Lower lobe of right lung (tissue), 2 donors: ENCODE measurements around the gene MEIKIN. TPM values are rescaled to one million over a fixed set of nuclear protein-coding genes. Genes with fewer than 3 reads are reported as not detected.

Experiments
- ATAC-seq, 2 donors: fragments of 200-7000 bp; cut with Tn5 transposase; one replicate each; pipeline ENCODE4 v1.9.1; 2020 to 2022; ENCODE audit warnings: mild to moderate bottlenecking in 2 of 2, moderate library complexity in 2 of 2
- DNase-seq: peaks from one replicate; pipeline ENCODE4 v3.0.0-alpha.2; 2020
- H3K27ac ChIP-seq: fragments of 200-600 bp; one replicate; pipeline ENCODE4 v1.8.0; 2022
- H3K27me3 ChIP-seq: fragments of 200-600 bp; one replicate; pipeline ENCODE4 v1.8.0; 2022; ENCODE audit warnings: low read depth
- H3K36me3 ChIP-seq: fragments of 200-600 bp; one replicate; pipeline ENCODE4 v1.8.0; 2022; ENCODE audit warnings: mild to moderate bottlenecking
- H3K4me1 ChIP-seq: fragments of 200-600 bp; one replicate; pipeline ENCODE4 v1.8.0; 2022
- H3K4me3 ChIP-seq: fragments of 200-600 bp; one replicate; pipeline ENCODE4 v1.8.0; 2022; ENCODE audit warnings: mild to moderate bottlenecking
- H3K9me3 ChIP-seq: fragments of 200-600 bp; one replicate; pipeline ENCODE4 v1.8.0; 2022
- intact Hi-C: fragments of 100-400 bp; cut with DNase I; formaldehyde crosslinking; loops from one replicate; pipeline ENCODE4 v1.11.0; 2022
- total RNA-seq: library from RNA; stranded (reverse); fragmentation: NEBNext Ultra II Directional; extraction: Animal tissue kit (Norgen Biotek cat#: 25700); gene quantifications from one replicate; pipeline ENCODE4 v1.2.1, GENCODE V29; 2021
- TF ChIP-seq, protein P1 (sequence below): fragments of 200-600 bp; IDR thresholded peaks from one replicate; pipeline ENCODE4 v1.8.0; 2022; ENCODE audit warnings: antibody characterized with exemption, mild to moderate bottlenecking
- donor health status: DM: no; HTN: yes; CAD: no; lungs with severe emphysema.

The MEIKIN gene
- total RNA-seq, 1 donor from 2014 or later: not detected

DNA sequence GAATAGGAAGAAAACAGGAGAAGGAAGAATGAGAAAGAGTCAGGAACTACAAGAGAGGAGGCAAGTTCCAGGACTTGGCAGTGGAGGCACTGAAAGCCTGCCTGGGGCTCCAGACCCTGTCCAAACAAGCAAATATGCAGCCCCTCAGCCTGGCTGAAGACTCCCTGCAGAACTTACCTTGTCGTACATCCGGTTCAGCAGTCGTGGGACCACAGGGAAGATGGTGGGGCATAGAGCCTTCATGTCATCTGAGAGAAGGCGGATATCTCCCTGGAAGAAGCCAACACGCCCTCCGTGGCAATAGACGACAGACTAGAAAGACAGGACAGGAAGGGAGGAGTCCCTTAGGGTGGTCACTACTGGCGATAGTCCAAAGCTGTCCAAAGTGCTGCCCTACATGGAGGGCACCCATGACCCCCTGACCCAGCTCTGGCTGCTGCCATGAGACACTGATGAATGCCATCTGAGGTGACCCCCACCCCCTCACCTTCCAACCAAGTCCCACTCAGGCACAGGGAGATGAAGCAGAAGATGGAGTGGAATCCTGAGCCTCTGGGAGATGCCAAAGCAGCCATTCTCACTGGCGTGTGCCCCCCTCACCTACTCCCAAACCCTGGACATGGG is 27.7 kb upstream of the MEIKIN start:
- Histone ChIP-seq H3K4me3 (no peak overlapping the region), H3K27me3 (no peaks in the 10 kb centered on the region), H3K36me3 (no peaks in the 10 kb centered on the region), H3K27ac (no peak overlapping the region), H3K9me3 (no peaks in the 10 kb centered on the region), H3K4me1 (no peaks in the 10 kb centered on the region)
- ATAC-seq: no peak
- DNase-seq: no peak
- TF ChIP-seq, protein P1, sequence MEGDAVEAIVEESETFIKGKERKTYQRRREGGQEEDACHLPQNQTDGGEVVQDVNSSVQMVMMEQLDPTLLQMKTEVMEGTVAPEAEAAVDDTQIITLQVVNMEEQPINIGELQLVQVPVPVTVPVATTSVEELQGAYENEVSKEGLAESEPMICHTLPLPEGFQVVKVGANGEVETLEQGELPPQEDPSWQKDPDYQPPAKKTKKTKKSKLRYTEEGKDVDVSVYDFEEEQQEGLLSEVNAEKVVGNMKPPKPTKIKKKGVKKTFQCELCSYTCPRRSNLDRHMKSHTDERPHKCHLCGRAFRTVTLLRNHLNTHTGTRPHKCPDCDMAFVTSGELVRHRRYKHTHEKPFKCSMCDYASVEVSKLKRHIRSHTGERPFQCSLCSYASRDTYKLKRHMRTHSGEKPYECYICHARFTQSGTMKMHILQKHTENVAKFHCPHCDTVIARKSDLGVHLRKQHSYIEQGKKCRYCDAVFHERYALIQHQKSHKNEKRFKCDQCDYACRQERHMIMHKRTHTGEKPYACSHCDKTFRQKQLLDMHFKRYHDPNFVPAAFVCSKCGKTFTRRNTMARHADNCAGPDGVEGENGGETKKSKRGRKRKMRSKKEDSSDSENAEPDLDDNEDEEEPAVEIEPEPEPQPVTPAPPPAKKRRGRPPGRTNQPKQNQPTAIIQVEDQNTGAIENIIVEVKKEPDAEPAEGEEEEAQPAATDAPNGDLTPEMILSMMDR: no peak
- intact Hi-C loops: no loop called here

- TF ChIP-seq, protein P1: no peak
- H3K36me3 ChIP-seq: no peaks in the 10 kb centered on the region
- intact Hi-C loops: no loop called here
- no peaks in the 10 kb centered on the region for H3K27me3 ChIP-seq
- H3K4me1 ChIP-seq: no peaks in the 10 kb centered on the region
- ATAC-seq (no peak), DNase-seq (no peak)
- no peak overlapping the region for H3K4me3 ChIP-seq
- H3K27ac ChIP-seq: no peak overlapping the region
- H3K9me3 ChIP-seq: no peaks in the 10 kb centered on the region
Measured at GRCh38 chr5:131968396-131968954, 23.0 kb upstream of the MEIKIN start.

- H3K27ac ChIP-seq: no peak overlapping the region
- no peak overlapping the region for H3K4me3 ChIP-seq
- ATAC-seq (no peak), DNase-seq (no peak)
- H3K27me3 ChIP-seq: no peaks in the 10 kb centered on the region
- no peaks in the 10 kb centered on the region for H3K4me1 ChIP-seq
- no peaks in the 10 kb centered on the region for H3K36me3 ChIP-seq
- intact Hi-C loops: no loop called here
- no peaks in the 10 kb centered on the region for H3K9me3 ChIP-seq
- TF ChIP-seq, protein P1: no peak
Measured at GRCh38 chr5:131966551-131966950, 21.1 kb upstream of the MEIKIN start.

DNA sequence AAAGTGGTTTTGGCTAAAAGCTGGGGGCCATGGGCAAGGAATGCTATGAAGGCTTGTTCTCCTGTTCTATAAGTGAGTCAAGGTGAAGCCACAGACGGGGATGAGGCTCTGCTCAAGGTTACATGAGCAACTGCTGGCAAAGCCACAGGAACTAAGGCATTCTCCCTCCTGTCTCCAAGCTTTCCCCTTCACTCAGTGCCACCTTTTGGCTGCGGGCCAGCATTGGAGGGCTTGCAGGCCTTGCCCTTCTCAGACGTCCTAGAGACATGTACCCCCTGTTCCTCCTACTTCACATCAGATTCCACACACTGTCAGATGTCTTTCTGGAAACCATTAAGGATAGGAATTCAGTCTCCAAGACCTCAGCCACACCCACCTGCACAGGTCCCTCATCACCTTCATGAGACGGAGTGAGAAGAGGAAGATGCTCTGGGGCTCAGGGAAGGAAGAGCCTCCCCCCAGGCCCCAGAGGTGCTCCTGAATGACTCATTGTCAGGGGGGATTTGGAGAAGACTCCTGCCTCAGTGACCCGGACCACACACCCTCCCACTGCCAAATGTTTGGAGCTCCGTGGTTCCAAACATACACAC is 20.5 kb upstream of the MEIKIN start:
- TF ChIP-seq, protein P1: no peak
- intact Hi-C loops: no loop called here
- no peak overlapping the region for H3K27ac ChIP-seq
- H3K9me3 ChIP-seq: no peaks in the 10 kb centered on the region
- H3K4me3 ChIP-seq: no peak overlapping the region
- no peaks in the 10 kb centered on the region for H3K36me3 ChIP-seq
- H3K4me1 ChIP-seq: no peaks in the 10 kb centered on the region
- DNase-seq: no peak
- no peaks in the 10 kb centered on the region for H3K27me3 ChIP-seq
- no peak for ATAC-seq

- ATAC-seq (no peak), DNase-seq (no peak)
- no peak overlapping the region for H3K4me3 ChIP-seq
- H3K9me3 ChIP-seq: no peaks in the 10 kb centered on the region
- no peaks in the 10 kb centered on the region for H3K4me1 ChIP-seq
- H3K36me3 ChIP-seq: no peaks in the 10 kb centered on the region
- no peaks in the 10 kb centered on the region for H3K27me3 ChIP-seq
- intact Hi-C loops: no loop called here
- TF ChIP-seq, protein P1: no peak
- H3K27ac ChIP-seq: no peak overlapping the region
Measured at GRCh38 chr5:131959906-131960305, 14.4 kb upstream of the MEIKIN start.
